NCI-H2196 treated with DMSO at 0.1 percent for 48 hours (cell line): ENCODE results near the gene RAC3.

Experiments
- DNase-seq: peaks from one replicate; lab custom pipeline; 2025; ENCODE audit not compliant: unreplicated experiment; lab: John Stamatoyannopoulos, UW

RAC3 gene

DNA sequence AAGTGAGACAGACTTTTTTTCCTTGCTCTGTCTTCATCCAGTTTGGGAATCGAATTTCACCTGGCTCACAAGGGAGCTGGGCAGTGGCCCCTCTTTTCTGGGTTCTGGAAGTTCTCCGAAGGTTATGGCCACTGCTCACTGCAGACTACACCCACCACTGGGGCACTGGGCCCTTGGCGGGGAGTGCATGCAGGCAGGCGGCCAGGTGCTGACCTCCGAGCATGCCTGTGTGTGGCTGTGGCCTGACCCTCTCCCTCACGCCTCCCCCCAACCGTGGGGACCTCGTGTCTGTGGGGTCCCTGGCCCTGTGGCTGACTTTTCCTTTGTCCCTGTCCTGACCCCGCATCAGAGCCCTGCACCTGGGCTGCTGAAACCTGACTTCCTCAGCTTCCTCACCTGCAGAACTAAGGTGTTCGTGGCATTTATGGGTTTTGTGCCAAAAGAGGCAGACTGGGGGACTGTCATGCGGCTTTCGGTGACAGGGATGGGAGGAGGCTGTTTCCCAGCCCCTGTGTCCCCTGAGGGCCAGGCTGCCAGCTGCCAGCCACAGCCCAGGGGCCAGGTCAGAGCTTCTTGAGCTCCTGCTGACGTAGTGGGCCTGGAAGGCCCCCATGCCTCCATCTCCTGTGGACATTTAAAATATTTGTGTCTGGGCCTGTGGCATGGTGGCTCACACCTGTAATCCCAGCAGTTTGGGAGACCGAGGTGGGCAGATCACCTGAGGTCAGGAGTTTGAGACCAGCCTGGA is 32.6 kb upstream of the RAC3 start:
- no peak for DNase-seq

DNA sequence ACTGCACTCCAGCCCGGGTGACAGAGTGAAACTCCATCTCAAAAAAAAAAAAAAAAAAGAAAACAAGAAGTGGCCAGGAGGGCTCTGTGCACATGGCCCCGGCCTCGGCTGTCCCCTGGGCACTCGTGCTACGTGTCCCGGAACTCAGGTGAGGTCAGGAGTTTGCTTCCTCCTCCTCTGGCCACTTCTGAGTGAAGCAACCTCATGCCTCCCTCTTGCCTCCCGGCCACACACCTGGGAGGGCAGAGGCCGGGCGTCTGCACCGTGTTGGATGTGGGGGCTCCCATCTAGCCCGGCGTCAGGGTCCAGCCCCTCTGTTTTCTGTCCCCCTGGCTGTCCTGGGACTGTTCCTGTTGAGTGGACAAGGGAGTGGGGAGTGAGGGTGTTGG is 31.9 kb upstream of the RAC3 start:
- DNase-seq = no peak

DNA sequence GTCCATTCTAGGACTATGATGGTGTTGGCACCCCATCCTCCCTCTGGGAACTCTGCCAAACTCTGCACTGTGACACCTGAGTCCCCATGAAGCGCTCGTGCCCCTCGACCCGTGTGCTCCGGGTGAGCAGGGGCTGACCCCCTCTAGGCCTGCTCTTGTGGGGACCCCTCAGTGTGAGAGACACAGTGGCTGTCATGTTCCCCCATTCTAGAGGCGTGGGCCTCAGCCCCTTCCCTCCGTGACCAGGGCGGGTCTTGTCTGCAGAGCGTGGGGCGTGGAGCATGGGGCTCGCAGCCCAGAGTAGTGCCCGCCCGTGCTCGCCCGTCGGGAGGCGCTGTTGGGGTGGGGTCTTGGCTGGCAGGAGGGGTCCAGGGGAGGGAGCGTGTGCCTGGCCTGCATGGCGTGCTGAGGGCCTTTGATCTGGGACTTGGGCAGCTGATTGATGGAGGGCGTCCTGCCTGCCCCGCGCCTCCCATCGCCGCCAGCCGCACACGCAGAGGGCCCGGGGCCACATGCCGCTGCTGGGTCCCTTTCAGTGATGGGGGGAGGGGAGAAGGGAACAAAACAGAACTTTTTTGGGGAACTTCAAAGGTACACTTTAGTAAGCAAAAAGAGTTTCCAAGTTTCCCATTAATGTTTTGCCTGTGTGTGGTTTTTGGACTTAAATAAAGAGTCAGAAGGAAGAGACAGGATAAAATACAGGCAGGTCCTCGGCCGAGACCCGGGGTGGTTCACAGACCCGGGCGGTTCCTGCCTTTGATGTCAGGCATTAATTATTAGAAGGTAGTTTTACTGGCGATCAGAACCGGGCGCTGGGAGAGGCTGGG is 31.3 kb upstream of the RAC3 start:
- no peak for DNase-seq

DNA sequence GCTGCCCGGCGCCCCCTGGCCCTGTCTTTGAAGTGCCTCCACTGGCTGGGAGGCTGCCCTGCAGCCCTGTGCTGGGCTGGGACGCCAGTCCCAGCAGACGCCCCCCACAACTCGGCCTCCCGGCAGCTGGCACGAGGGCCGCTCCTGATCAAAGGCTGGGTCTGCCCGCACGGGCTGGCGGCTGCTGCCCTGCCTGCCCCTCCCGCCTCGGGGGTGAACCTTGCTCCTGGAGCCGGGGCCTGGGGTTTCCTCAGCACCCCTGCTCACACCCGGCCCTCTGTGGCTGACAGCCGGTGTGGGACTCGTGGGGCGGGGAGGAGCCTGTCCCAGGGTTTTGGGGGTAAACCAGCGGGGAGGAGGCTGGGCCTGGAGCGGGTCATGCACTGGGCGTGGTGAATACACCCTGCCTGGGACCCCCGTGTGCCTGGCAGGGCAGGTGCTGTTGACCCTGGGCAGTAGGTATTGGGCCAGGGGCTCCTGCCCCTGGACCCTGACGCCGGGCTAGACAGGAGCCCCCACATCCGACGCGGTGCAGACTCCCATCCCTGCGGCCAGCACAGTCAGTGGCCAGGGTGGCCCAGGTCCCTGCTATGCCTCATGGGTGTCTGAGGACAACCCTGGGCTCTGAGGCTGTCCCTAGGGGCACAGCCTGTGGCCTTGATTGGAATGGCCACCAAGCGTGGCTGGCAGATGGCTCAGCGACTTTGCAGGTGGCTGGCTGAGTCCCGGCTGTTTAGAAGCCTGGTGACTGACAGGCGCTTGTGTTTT is 30.5 kb upstream of the RAC3 start:
- DNase-seq = no peak

- DNase-seq = no peak
Measured at GRCh38 chr17:82001571-82002056, 29.9 kb upstream of the RAC3 start.

GRCh38 chr17:82003411-82004381 is 27.8 kb upstream of the RAC3 start:
- DNase-seq = no peak

- no peak for DNase-seq
Measured at GRCh38 chr17:82004517-82005455, 26.7 kb upstream of the RAC3 start.

DNA sequence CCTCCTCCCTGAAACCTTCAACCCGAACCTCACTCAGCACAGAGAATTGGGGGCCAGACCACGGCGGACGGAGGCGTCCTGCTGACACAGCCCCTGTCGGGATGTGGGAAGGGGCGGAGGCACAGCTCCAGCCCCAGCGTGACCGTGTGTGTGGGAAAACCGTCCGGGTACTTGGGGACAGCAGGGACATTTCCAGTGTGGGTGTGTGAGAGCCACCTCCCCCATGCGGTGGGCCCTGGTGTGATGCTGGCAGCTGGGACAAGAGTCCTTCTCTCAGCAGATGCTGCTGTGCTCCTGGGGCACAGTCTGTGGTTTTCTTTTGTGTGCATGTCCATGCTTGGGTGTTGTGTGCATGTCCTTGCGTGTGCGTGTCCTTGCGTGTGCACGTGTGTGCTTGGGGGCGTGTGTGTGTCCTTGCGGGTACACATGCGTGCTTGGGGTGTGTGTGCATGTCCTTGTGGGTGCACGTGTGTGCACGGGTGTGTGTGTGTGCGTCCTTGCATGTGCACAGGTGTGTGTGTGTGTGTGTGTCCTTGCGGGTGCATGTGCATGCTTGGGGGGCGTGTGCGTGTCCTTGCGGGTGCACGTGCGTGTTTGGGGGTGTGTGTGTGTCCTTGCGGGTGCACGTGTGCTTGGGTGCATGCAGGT is 25.7 kb upstream of the RAC3 start:
- no peak for DNase-seq

- DNase-seq = no peak
Measured at GRCh38 chr17:82006468-82007227, 24.8 kb upstream of the RAC3 start.

DNA sequence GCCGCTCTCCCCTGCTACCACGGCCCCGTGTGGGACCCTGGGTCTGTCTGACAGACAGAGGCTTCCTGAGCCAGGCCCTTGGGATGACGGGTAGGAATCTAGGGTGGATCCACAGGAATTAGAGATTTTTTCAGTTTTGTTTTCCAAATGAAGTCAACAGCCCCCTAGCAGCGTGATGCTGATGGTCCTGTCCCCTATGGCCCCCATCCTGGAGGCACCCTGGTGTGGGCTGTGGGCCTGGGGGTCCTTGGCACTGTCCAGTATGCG is 24.3 kb upstream of the RAC3 start:
- DNase-seq = no peak

- DNase-seq = no peak
Measured at GRCh38 chr17:82007495-82008257, 23.8 kb upstream of the RAC3 start.

DNA sequence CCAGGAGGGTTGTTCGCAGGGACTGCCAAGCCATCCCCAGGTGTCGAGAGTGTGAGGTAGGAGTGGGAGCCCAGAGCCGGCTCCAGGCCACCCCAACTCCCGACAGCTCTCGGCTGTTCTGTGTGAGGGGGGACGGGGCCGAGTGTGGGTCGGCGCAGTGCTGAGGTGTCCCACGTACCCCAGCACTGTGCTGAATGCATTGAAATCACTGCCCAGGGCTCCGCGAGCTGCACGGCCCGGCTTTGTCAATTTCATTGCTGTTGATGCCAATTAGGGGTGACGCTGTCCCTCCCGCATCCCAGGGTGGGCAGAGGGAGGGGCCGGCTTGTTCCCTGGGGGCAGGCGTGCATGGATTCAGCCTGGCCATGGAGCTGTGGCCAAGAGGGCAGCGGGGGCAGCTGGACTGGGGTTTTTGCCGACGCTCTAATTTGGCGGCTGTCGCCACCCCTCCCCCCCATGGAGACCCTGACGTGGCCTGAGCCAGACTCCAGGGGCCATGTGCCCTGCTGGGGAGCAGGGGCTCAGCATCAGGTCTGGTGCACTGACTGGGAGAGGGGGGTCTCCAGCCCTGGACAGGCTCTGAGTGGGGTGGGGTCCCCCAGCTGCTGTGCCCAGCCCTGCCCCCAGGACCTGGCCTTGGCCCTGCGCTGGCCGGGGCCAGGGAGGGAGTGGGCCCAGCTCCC is 23.1 kb upstream of the RAC3 start:
- DNase-seq = no peak

GRCh38 chr17:82008941-82009405 is 22.5 kb upstream of the RAC3 start:
- DNase-seq = no peak

DNA sequence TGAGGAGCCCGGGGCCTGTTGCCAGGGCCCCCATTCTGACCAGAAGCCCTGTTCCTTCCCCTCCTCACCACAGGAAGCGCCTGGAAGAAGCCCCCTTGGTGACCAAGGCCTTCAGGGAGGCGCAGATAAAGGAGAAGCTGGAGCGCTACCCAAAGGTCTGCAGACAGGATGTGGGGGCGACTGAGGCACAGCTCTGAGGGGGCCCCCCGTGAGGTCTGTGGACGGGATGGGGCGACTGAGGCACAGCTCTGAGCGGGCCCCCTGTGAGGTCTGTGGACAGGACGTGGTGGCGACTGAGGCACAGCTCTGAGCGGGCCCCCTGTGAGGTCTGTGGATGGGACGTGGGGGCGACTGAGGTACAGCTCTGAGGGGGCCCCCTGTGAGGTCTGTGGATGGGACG is 22.1 kb upstream of the RAC3 start:
- no peak for DNase-seq

- no peak for DNase-seq
Measured at GRCh38 chr17:82010575-82011525, 20.6 kb upstream of the RAC3 start.
